Spleen (tissue), 11 donors: ENCODE measurements around the gene PRIMA1. TPM values are rescaled to one million over a fixed set of nuclear protein-coding genes. Genes with fewer than 3 reads are reported as not detected.

Experiments
- DNase-seq: peaks from one replicate; pipeline ENCODE4 v3.0.0-alpha.2; 2020
- H3K27ac ChIP-seq, 8 donors: fragments of 200-600 bp; sonication (generic) in 7 of 8; 1 replicate in 4 of 8; 2 replicates in 4 of 8; pipeline versions ENCODE4 v1.5.0 to v1.8.0; 2016 to 2021; ENCODE audit warnings: inconsistent platforms in 4 of 8, mild to moderate bottlenecking in 4 of 8, moderate library complexity in 1 of 8
- H3K27me3 ChIP-seq, 7 donors: fragments of 200-600 bp; sonication (generic) in 6 of 7; replicated peaks in 1 of 7; 1 replicate in 4 of 7; 2 replicates in 3 of 7; pipeline versions ENCODE4 v1.5.0 to v1.8.0; 2016 to 2021; ENCODE audit warnings: inconsistent platforms in 3 of 7, mild to moderate bottlenecking in 1 of 7
- H3K36me3 ChIP-seq, 6 donors: fragments of 200-600 bp; sonication (generic) in 5 of 6; 1 replicate in 4 of 6; 2 replicates in 2 of 6; pipeline versions ENCODE4 v1.5.0 to v1.8.0; 2016 to 2021; ENCODE audit warnings: inconsistent platforms in 2 of 6
- H3K4me1 ChIP-seq, 6 donors: fragments of 200-600 bp; sonication (generic) in 5 of 6; 1 replicate in 3 of 6; 2 replicates in 3 of 6; pipeline versions ENCODE4 v1.5.0 to v1.8.0; 2016 to 2021; ENCODE audit warnings: inconsistent platforms in 3 of 6
- H3K4me3 ChIP-seq, 8 donors: fragments of 200-600 bp; sonication (generic) in 7 of 8; 1 replicate in 4 of 8; 2 replicates in 4 of 8; pipeline versions ENCODE4 v1.5.0 to v1.8.0; 2016 to 2021; ENCODE audit warnings: inconsistent platforms in 4 of 8, mild to moderate bottlenecking in 4 of 8, moderate library complexity in 2 of 8
- H3K9me3 ChIP-seq, 8 donors: fragments of 200-600 bp; sonication (generic) in 7 of 8; 1 replicate in 4 of 8; 2 replicates in 4 of 8; pipeline versions ENCODE4 v1.5.0 to v1.8.0; 2016 to 2021; ENCODE audit warnings: inconsistent platforms in 4 of 8
- CTCF ChIP-seq, 11 experiments: fragments of 200-600 bp in 7 of 11; fragments of 450-650 bp in 4 of 11; sonication (generic) in 4 of 11; IDR thresholded peaks in 8 of 11; conservative IDR thresholded peaks in 3 of 11; 1 replicate in 7 of 11; 2 replicates in 4 of 11; pipeline versions ENCODE4 v1.4.0 to v1.8.0; 2016 to 2021; ENCODE audit warnings: antibody characterized with exemption in 11 of 11, inconsistent platforms in 4 of 11, mild to moderate bottlenecking in 1 of 11
- POLR2A ChIP-seq, 3 donors: fragments of 450-650 bp; IDR thresholded peaks; one replicate each; pipeline ENCODE4 v1.5.1; 2017; ENCODE audit warnings: antibody characterized with exemption in 3 of 3, mild to moderate bottlenecking in 1 of 3
- POLR2AphosphoS5 ChIP-seq, 3 donors: sonication (generic); formaldehyde crosslinking; IDR thresholded peaks; one replicate each; pipeline ENCODE4 v1.5.1; 2017; ENCODE audit warnings: antibody characterized with exemption in 3 of 3
- WGBS, 5 donors: extraction: QIAGEN DNeasy Blood & Tissue Kit in 3 of 5; methylation state at CpG; one replicate each; pipeline versions ENCODE4 v1.1.5 to v1.1.7; 2013 to 2018; 5-methylcytosine and 5-hydroxymethylcytosine counted together
- intact Hi-C: fragments of 100-400 bp; cut with DNase I; formaldehyde crosslinking; loops from one replicate; pipeline ENCODE4 v1.15.0; 2023; ENCODE audit warnings: low total_unique reads
- polyA plus RNA-seq, 3 donors: library from polyadenylated mRNA; stranded (reverse); fragments of 200-250 nt; gene quantifications; one replicate each; pipeline ENCODE4 v1.2.1, GENCODE V29; 2013
- total RNA-seq, 7 donors: library from RNA; depleted of rRNA in 3 of 7; stranded (reverse); fragments of >200 nt in 3 of 7; fragmentation: NEBNext Ultra II Directional in 4 of 7; extraction: Animal tissue kit (Norgen Biotek cat#: 25700) in 4 of 7; gene quantifications; one replicate each; pipeline versions ENCODE4 v1.1.0 to v1.2.1, GENCODE V29; 2016 to 2021
- donor health status: healthy with polysubstance abuse.
- donor health status: DM: no; HTN: no; CAD: no; lungs with moderate emphysema.
- donor health status: DM: no; HTN: no; CAD: no.
- donor health status: Bipolar disorder and iron deficiency.
- donor health status: healthy.
- donor health status: DM: no; HTN: no; CAD: no.
- donor health status: DM: yes; HTN: yes; CAD: no.

Gene PRIMA1
- total and polyA plus RNA-seq, 10 donors = 0.09 to 2.0 (median 0.23) TPM; not detected in 4

DNA sequence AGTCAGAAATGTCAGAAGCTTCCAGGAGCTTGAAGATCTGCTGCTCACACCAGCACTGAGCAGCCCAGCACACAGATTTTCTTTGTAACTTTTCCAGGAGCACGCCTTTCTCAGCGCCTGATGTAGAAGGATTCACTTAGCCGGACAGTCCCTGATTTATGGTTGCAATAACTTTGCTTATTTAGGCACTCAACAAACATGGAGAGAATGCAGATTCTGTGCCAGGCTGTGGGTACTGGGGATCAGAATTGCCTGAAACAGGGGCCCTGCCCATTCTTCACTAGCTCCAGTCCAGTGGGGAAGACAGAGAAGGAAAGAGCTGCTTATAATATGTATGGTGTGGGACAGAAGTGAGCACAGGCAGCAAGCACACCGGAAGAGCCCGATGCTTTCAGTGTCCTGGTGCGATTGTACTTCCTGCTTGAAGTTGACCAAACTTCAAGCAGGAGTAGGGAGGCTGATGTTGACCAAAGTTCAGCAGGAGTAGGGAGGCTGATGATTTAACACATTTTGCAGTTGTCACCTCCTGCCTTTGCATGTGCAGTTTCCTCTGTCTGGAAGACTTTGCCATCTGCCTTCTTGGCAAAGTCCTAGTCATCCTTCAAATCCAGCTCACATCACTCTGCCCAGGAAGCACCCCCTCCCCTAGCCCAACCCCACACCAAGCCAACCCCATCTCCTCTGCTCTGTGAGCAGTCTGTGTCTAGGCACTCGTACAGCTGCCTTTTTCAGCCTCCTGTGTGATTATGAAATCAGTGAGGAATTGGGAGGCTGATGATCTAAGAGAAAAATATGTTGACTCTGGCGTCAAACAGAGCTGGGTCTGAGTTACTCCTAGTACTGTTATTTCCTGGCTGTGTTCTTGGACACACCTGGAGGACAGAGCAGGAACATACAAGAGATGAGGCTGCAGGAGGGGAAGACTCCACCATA is 12.0 kb upstream of the PRIMA1 start:
- WGBS, 5 donors = 68 to 82% (median 79%) methylated on average over 8 of the region's 8 CpGs
- no peak for DNase-seq
- intact Hi-C loops = no loop called here
- Histone ChIP-seq H3K4me1 (no peaks in the 10 kb centered on the region), H3K36me3 (no peaks in the 10 kb centered on the region), H3K4me3 (no peak overlapping the region), H3K9me3 (no peaks in the 10 kb centered on the region), H3K27ac (no peak overlapping the region), H3K27me3 (peaks cover 0 to 24% (median 0%) of the 10 kb centered on the region in 7 donors)
- TF ChIP-seq POLR2AphosphoS5 (IDR thresholded peaks at IDR 0.05) (no peak), POLR2A (IDR thresholded peaks at IDR 0.05) (no peak), CTCF (IDR thresholded peaks at IDR 0.05 in 8 of 11, conservative IDR thresholded peaks at IDR 0.05 in 3 of 11) (no peak)

GRCh38 chr14:93799617-93799988 is 11.3 kb upstream of the PRIMA1 start:
- WGBS, 5 donors = 75 to 86% (median 83%) methylated on average over 4 of the region's 4 CpGs
- DNase-seq = no peak
- Histone ChIP-seq H3K4me1 (no peaks in the 10 kb centered on the region), H3K36me3 (no peaks in the 10 kb centered on the region), H3K27me3 (peaks cover 0 to 29% (median 0%) of the 10 kb centered on the region in 7 donors), H3K4me3 (no peak overlapping the region), H3K27ac (no peak overlapping the region), H3K9me3 (no peaks in the 10 kb centered on the region)
- intact Hi-C loops = no loop called here
- TF ChIP-seq POLR2A (IDR thresholded peaks at IDR 0.05) (no peak), CTCF (IDR thresholded peaks at IDR 0.05 in 8 of 11, conservative IDR thresholded peaks at IDR 0.05 in 3 of 11) (no peak), POLR2AphosphoS5 (IDR thresholded peaks at IDR 0.05) (no peak)

- 77 to 87% (median 84%) methylated on average over 12 of the region's 12 CpGs for WGBS, 5 donors
- DNase-seq = no peak
- intact Hi-C loops = no loop called here
- no peak overlapping the region for H3K4me3 ChIP-seq
- peaks cover 0 to 47% (median 0%) of the 10 kb centered on the region in 7 donors for H3K27me3 ChIP-seq
- H3K27ac ChIP-seq = no peak overlapping the region
- H3K4me1 ChIP-seq = no peaks in the 10 kb centered on the region
- H3K9me3 ChIP-seq = no peaks in the 10 kb centered on the region
- no peaks in the 10 kb centered on the region for H3K36me3 ChIP-seq
- TF ChIP-seq POLR2A (IDR thresholded peaks at IDR 0.05) (no peak), CTCF (IDR thresholded peaks at IDR 0.05 in 8 of 11, conservative IDR thresholded peaks at IDR 0.05 in 3 of 11) (no peak), POLR2AphosphoS5 (IDR thresholded peaks at IDR 0.05) (no peak)
These were observed 9.3 kb upstream of the PRIMA1 start for GRCh38 chr14:93797536-93797935.

DNA sequence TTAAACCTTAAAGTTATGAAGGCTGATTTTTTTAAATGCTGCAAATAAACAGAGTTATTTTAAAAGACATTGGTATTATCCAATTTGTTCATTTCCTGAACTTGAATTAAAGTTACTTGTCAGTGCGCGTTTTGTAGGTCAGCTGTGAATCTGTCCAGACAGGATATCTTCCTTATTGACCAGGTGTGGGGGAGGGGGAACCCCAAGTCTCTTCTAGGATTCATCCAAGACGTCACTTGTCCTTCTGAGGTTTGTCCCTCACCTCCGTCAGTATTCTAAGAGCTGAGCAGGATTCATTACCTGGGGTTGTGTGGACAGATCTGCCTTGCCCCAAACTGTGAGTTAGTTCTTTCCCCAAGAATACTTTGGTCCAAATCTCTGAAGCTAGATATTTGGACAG is 8.8 kb upstream of the PRIMA1 start:
- DNase-seq = no peak
- H3K27ac ChIP-seq = no peak overlapping the region
- WGBS, 5 donors = 68 to 85% (median 72%) methylated on average over 4 of the region's 4 CpGs
- TF ChIP-seq POLR2A (IDR thresholded peaks at IDR 0.05) (no peak), POLR2AphosphoS5 (IDR thresholded peaks at IDR 0.05) (no peak)
- peaks cover 0 to 51% (median 0%) of the 10 kb centered on the region in 7 donors for H3K27me3 ChIP-seq
- no peaks in the 10 kb centered on the region for H3K9me3 ChIP-seq
- no peak overlapping the region for H3K4me3 ChIP-seq
- intact Hi-C loops = no loop called here
- no peaks in the 10 kb centered on the region for H3K4me1 ChIP-seq
- no peaks in the 10 kb centered on the region for H3K36me3 ChIP-seq
